Breast epithelium (tissue), 3 donors: ENCODE results near the gene PDRG1.

Experiments
- POLR2A ChIP-seq: fragments of 450-650 bp; IDR thresholded peaks from one replicate; pipeline ENCODE4 v1.6.1; 2016; ENCODE audit warnings: antibody characterized with exemption, mild to moderate bottlenecking, moderate library complexity
- TF ChIP-seq, protein P1 (sequence below), 3 donors: fragments of 450-650 bp; IDR thresholded peaks; one replicate each; pipeline ENCODE4 v1.5.1; 2016 to 2017; ENCODE audit warnings: antibody characterized with exemption in 3 of 3, mild to moderate bottlenecking in 3 of 3, moderate library complexity in 3 of 3

DNA sequence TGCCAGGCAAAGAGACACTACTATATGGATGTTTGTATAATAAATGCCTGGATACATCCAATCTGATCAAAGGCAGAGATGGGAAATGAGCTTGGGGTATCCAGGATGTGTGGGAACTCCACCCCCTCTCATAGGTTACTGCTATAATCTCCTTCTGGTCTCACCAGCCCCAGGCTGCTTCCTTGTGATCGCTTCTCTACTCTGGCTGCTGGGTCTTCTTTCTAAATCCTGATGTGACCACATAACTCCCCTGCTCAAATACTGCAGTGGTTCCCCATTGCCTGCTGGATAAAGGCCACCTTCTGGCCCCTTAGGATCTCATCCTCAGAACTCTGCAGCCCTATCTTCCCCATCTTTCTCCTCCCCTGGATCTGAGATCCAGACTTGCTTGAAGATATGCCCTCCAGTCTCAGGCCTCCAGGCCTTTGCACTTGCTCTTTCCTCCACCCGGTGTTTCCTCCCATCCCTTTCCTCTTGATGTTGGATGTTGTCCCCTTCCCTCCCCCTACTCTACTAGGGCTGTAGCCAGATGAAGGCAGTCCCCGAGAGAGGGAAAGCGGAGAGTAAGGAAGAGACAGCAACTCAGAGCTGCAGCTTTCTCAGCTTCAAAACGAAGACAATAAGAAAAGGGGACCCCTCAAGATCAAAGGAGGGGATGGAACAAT is 15.3 kb upstream of the PDRG1 start:
- TF ChIP-seq, protein P1, sequence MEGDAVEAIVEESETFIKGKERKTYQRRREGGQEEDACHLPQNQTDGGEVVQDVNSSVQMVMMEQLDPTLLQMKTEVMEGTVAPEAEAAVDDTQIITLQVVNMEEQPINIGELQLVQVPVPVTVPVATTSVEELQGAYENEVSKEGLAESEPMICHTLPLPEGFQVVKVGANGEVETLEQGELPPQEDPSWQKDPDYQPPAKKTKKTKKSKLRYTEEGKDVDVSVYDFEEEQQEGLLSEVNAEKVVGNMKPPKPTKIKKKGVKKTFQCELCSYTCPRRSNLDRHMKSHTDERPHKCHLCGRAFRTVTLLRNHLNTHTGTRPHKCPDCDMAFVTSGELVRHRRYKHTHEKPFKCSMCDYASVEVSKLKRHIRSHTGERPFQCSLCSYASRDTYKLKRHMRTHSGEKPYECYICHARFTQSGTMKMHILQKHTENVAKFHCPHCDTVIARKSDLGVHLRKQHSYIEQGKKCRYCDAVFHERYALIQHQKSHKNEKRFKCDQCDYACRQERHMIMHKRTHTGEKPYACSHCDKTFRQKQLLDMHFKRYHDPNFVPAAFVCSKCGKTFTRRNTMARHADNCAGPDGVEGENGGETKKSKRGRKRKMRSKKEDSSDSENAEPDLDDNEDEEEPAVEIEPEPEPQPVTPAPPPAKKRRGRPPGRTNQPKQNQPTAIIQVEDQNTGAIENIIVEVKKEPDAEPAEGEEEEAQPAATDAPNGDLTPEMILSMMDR (IDR thresholded peaks at IDR 0.05), result no peak
- TF ChIP-seq POLR2A, result no peak
